ENCODE measurements around the gene DOCK4. TPM values are rescaled to one million over a fixed set of nuclear protein-coding genes. Genes with fewer than 3 reads are reported as not detected.

Gene DOCK4
- total RNA-seq, 1 experiment from 2014 or later, result 20.4 TPM

- H3K4me1 Mint-ChIP-seq, result peaks cover 12% of the 10 kb centered on the region
- H3K4me3 Mint-ChIP-seq, result no peak overlapping the region
- no peaks in the 10 kb centered on the region for H3K27me3 Mint-ChIP-seq (ENCODE audit: low read depth)
- H3K27ac Mint-ChIP-seq, result no peak overlapping the region
- H3K36me3 Mint-ChIP-seq, result no peaks in the 10 kb centered on the region
- no peak for ATAC-seq
- DNase-seq (ENCODE audit: low spot score), result no peak
- POLR2A ChIA-PET, result no interaction called here
- H3K9me3 Mint-ChIP-seq, result peaks cover 6% of the 10 kb centered on the region; the same call in 1 of the 2 replicates
- TF ChIP-seq USF1 (CRISPR knock-in tag; IDR thresholded peaks at IDR 0.05) (no peak), TEAD1 (CRISPR knock-in tag; IDR thresholded peaks at IDR 0.05) (no peak), OVOL2 (CRISPR knock-in tag; IDR thresholded peaks at IDR 0.05; ENCODE audit: borderline replicate concordance) (no peak), NR3C1 (CRISPR knock-in tag; conservative IDR thresholded peaks at IDR 0.05; ENCODE audit: low read depth) (no peak), EMX1 (CRISPR knock-in tag; IDR thresholded peaks at IDR 0.05) (no peak), GABPB1 (CRISPR knock-in tag; IDR thresholded peaks at IDR 0.05) (no peak), ZNF416 (CRISPR knock-in tag; IDR thresholded peaks at IDR 0.05) (no peak), ZBTB21 (CRISPR knock-in tag; IDR thresholded peaks at IDR 0.05; ENCODE audit: borderline replicate concordance) (no peak), FOXJ3 (CRISPR knock-in tag; IDR thresholded peaks at IDR 0.05; ENCODE audit: borderline replicate concordance) (no peak), SMAD4 (CRISPR knock-in tag; IDR thresholded peaks at IDR 0.05) (no peak)
- TF ChIP-seq, protein P1, sequence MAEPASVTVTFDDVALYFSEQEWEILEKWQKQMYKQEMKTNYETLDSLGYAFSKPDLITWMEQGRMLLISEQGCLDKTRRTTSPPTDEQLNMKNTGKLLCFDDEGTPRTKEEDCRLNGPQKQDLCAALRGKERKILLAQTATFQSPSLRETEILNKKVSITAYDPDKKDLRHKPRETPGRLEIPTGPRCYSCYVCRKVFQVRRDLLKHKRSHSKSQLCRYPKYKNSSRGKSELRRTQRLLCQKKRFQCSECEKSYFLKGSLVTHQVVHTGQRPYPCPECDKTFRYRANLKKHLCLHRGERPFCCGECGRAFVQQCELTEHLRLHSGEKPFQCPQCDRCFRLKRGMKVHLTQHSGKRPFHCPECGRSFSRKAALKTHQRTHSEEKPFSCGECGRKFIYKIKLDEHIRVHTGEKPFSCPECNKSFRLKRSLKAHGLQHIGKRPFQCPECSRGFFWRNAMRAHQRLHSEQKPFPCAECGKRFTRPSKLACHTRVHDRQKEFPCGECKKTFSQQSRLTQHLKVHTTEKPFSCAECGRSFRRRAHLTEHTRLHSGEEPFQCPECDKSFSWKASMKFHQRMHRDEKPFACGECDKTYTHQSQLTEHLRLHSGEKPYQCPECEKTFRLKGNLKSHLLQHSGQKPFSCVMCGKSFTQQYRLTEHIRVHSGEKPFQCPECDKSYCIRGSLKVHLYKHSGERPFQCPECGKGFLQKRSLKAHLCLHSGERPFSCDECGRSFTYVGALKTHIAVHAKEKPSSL (CRISPR knock-in tag; conservative IDR thresholded peaks at IDR 0.05), result no peak
- TF ChIP-seq, protein P2, sequence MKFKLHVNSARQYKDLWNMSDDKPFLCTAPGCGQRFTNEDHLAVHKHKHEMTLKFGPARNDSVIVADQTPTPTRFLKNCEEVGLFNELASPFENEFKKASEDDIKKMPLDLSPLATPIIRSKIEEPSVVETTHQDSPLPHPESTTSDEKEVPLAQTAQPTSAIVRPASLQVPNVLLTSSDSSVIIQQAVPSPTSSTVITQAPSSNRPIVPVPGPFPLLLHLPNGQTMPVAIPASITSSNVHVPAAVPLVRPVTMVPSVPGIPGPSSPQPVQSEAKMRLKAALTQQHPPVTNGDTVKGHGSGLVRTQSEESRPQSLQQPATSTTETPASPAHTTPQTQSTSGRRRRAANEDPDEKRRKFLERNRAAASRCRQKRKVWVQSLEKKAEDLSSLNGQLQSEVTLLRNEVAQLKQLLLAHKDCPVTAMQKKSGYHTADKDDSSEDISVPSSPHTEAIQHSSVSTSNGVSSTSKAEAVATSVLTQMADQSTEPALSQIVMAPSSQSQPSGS (CRISPR knock-in tag; IDR thresholded peaks at IDR 0.05; ENCODE audit: borderline replicate concordance, low read depth), result no peak
- TF ChIP-seq, protein P3, sequence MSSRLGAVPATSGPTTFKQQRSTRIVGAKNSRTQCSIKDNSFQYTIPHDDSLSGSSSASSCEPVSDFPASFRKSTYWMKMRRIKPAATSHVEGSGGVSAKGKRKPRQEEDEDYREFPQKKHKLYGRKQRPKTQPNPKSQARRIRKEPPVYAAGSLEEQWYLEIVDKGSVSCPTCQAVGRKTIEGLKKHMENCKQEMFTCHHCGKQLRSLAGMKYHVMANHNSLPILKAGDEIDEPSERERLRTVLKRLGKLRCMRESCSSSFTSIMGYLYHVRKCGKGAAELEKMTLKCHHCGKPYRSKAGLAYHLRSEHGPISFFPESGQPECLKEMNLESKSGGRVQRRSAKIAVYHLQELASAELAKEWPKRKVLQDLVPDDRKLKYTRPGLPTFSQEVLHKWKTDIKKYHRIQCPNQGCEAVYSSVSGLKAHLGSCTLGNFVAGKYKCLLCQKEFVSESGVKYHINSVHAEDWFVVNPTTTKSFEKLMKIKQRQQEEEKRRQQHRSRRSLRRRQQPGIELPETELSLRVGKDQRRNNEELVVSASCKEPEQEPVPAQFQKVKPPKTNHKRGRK (CRISPR knock-in tag; IDR thresholded peaks at IDR 0.05; ENCODE audit: borderline replicate concordance), result no peak
- TF ChIP-seq, protein P4, sequence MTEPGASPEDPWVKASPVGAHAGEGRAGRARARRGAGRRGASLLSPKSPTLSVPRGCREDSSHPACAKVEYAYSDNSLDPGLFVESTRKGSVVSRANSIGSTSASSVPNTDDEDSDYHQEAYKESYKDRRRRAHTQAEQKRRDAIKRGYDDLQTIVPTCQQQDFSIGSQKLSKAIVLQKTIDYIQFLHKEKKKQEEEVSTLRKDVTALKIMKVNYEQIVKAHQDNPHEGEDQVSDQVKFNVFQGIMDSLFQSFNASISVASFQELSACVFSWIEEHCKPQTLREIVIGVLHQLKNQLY (CRISPR knock-in tag; IDR thresholded peaks at IDR 0.05), result no peak
- CTCF ChIA-PET, result no interaction called here
Measured at GRCh38 chr7:112049555-112050249, 156.5 kb downstream of the DOCK4 start.

DNA sequence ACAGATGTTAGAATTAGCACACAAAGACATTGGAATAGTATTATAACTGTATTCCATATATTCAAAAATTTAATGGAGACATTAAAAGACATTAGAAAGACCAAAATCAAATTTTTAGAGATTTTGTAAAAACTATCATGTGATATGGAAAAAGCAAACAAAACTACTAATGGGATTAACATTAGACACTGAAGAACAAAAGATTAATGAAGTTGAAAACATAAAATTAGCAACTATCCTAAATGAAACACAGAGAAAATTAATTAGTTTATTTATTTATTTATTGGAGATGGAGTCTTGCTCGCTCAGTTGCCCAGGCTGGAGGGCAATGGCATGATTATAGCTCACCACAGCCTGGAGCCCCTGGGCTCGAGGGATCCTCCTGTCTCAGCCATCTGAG is 158.8 kb downstream of the DOCK4 start:
- H3K36me3 Mint-ChIP-seq, result no peaks in the 10 kb centered on the region
- H3K4me1 Mint-ChIP-seq, result peaks cover 4% of the 10 kb centered on the region
- no peak for ATAC-seq
- peaks cover 10% of the 10 kb centered on the region for H3K9me3 Mint-ChIP-seq
- no peak overlapping the region for H3K27ac Mint-ChIP-seq
- ChIA-PET POLR2A (no interaction called here), CTCF (no interaction called here)
- no peak overlapping the region for H3K4me3 Mint-ChIP-seq
- no peaks in the 10 kb centered on the region for H3K27me3 Mint-ChIP-seq (ENCODE audit: low read depth)
- TF ChIP-seq CBFB (CRISPR knock-in tag; IDR thresholded peaks at IDR 0.05; ENCODE audit: low read depth) (no peak), IRF1 (CRISPR knock-in tag; IDR thresholded peaks at IDR 0.05) (no peak), E2F1 (CRISPR knock-in tag; IDR thresholded peaks at IDR 0.05) (no peak), RELA (CRISPR knock-in tag; IDR thresholded peaks at IDR 0.05; ENCODE audit: borderline replicate concordance) (no peak), CREB1 (CRISPR knock-in tag; IDR thresholded peaks at IDR 0.05) (no peak)
- no peak for DNase-seq (ENCODE audit: low spot score)
